Transverse colon (tissue), 4 donors: Measurements from ENCODE around the gene ADGRE1. TPM values are rescaled to one million over a fixed set of nuclear protein-coding genes. Genes with fewer than 3 reads are reported as not detected.

ENCODE experiments used
- DNase-seq: peaks from one replicate; pipeline ENCODE4 v3.0.0-alpha.2; 2019
- H3K27ac ChIP-seq, 4 donors: fragments of 200-600 bp; sonication (generic); 2 replicates each; pipeline ENCODE4 v1.5.1; 2016 to 2018; ENCODE audit warnings: inconsistent platforms in 4 of 4
- H3K27me3 ChIP-seq: fragments of 200-600 bp; sonication (generic); 2 replicates; pipeline ENCODE4 v1.5.1; 2017; ENCODE audit warnings: inconsistent platforms
- H3K36me3 ChIP-seq, 4 donors: fragments of 200-600 bp; sonication (generic); 2 replicates each; pipeline ENCODE4 v1.5.1; 2017 to 2019; ENCODE audit warnings: inconsistent platforms in 4 of 4
- H3K4me1 ChIP-seq, 4 donors: fragments of 200-600 bp; sonication (generic); 2 replicates each; pipeline ENCODE4 v1.5.1; 2017 to 2020; ENCODE audit warnings: inconsistent platforms in 4 of 4
- H3K4me3 ChIP-seq, 4 donors: fragments of 200-600 bp; sonication (generic); 1 replicate in 1 of 4; 2 replicates in 3 of 4; pipeline versions ENCODE4 v1.5.1 to v1.6.1; 2017 to 2019; ENCODE audit warnings: inconsistent platforms in 4 of 4
- H3K9me3 ChIP-seq, 2 donors: fragments of 200-600 bp; sonication (generic); 2 replicates each; pipeline ENCODE4 v1.5.1; 2017 to 2019; ENCODE audit warnings: inconsistent platforms in 2 of 2
- CTCF ChIP-seq, 5 experiments: fragments of 200-600 bp in 3 of 5; fragments of 450-650 bp in 2 of 5; sonication (generic) in 3 of 5; IDR thresholded peaks; 1 replicate in 2 of 5; 2 replicates in 3 of 5; pipeline ENCODE4 v1.5.1; 2016 to 2017; ENCODE audit warnings: antibody characterized with exemption in 5 of 5, inconsistent platforms in 3 of 5, mild to moderate bottlenecking in 2 of 5, moderate library complexity in 1 of 5
- EP300 ChIP-seq: sonication (generic); formaldehyde crosslinking; IDR thresholded peaks from one replicate; pipeline ENCODE4 v1.6.1; 2017; ENCODE audit warnings: antibody characterized with exemption, low read depth
- POLR2A ChIP-seq: fragments of 450-650 bp; IDR thresholded peaks from one replicate; pipeline ENCODE4 v1.6.1; 2016; ENCODE audit warnings: antibody characterized with exemption, mild to moderate bottlenecking, moderate library complexity
- POLR2AphosphoS5 ChIP-seq, 3 donors: sonication (generic); formaldehyde crosslinking; IDR thresholded peaks; one replicate each; pipeline ENCODE4 v1.6.1; 2016; ENCODE audit warnings: antibody characterized with exemption in 3 of 3
- WGBS, 2 donors: methylation state at CpG; one replicate each; pipeline ENCODE4 v1.1.5; 2018; ENCODE audit warnings: low coverage in 1 of 2; 5-methylcytosine and 5-hydroxymethylcytosine counted together
- in situ Hi-C, 4 donors: fragments of 200-750 bp; cut with MboI; loops; one replicate each; pipeline versions ENCODE4 v1.15.0 to v1.15.1; 2017; ENCODE audit warnings: low sequenced_read_pairs in 3 of 4, low pct_ligation_motif_present in 1 of 4, low pct_unique_long_range_greater_than_20kb in 1 of 4
- intact Hi-C: fragments of 100-400 bp; cut with DNase I; formaldehyde crosslinking; loops from one replicate; pipeline ENCODE4 v1.15.1; 2023; ENCODE audit warnings: low total_unique reads
- total RNA-seq, 4 donors: library from RNA; depleted of rRNA; stranded (reverse); fragments of >200 nt; gene quantifications; one replicate each; pipeline ENCODE4 v1.1.0, GENCODE V29; 2016

Gene ADGRE1
- total RNA-seq, result under 1 TPM in 2 of 4 donors, not detected in 2; 0.16 to 0.27 TPM

- Histone ChIP-seq H3K27me3 (no peaks in the 10 kb centered on the region), H3K27ac (no peak within 1 kb of the TSS), H3K4me1 (no peaks in the 10 kb centered on the region), H3K36me3 (no peaks in the 10 kb centered on the region), H3K9me3 (no peaks in the 10 kb centered on the region), H3K4me3 (no peak within 1 kb of the TSS)
- no peak for DNase-seq
- 52 to 72% methylated on average over 3 to 4 of the region's 4 CpGs for WGBS, 2 donors
- in situ Hi-C loops, result no loop called here
- no peak for TF ChIP-seq POLR2A
- no peak for TF ChIP-seq CTCF (IDR thresholded peaks at IDR 0.05)
- TF ChIP-seq EP300, result no peak
- no peak for TF ChIP-seq POLR2AphosphoS5 (IDR thresholded peaks at IDR 0.05)
- intact Hi-C loops, result no loop called here
Observed at GRCh38 chr19:6887316-6887715, at the start of gene ADGRE1. Gene ADGRE1 (plus strand): TSS chr19:6887579. CDS start chr19:6887609, 30 bp downstream.

- Histone ChIP-seq H3K27me3 (no peaks in the 10 kb centered on the region), H3K4me3 (no peak overlapping the region), H3K36me3 (no peaks in the 10 kb centered on the region), H3K27ac (no peak overlapping the region), H3K9me3 (no peaks in the 10 kb centered on the region), H3K4me1 (no peaks in the 10 kb centered on the region)
- no peak for DNase-seq
- no peak for TF ChIP-seq POLR2A
- no peak for TF ChIP-seq EP300
- no peak for TF ChIP-seq CTCF (IDR thresholded peaks at IDR 0.05)
- no peak for TF ChIP-seq POLR2AphosphoS5 (IDR thresholded peaks at IDR 0.05)
- in situ Hi-C loops, result no loop called here
- intact Hi-C loops, result no loop called here
- WGBS, 2 donors, result 90% methylated on average over 3 of the region's 3 CpGs
Observed at GRCh38 chr19:6838062-6838655, 49.2 kb upstream of the ADGRE1 start.

- H3K36me3 ChIP-seq, result no peaks in the 10 kb centered on the region
- H3K4me1 ChIP-seq, result no peaks in the 10 kb centered on the region
- no peak for DNase-seq
- in situ Hi-C loops, result no loop called here
- no peak overlapping the region for H3K4me3 ChIP-seq
- WGBS, 2 donors, result 76 to 78% methylated on average over 5 of the region's 5 CpGs
- no peak overlapping the region for H3K27ac ChIP-seq
- no peak for TF ChIP-seq CTCF (IDR thresholded peaks at IDR 0.05)
- no peak for TF ChIP-seq EP300
- TF ChIP-seq POLR2AphosphoS5 (IDR thresholded peaks at IDR 0.05), result no peak
- TF ChIP-seq POLR2A, result no peak
- no peaks in the 10 kb centered on the region for H3K9me3 ChIP-seq
- intact Hi-C loops, result no loop called here
- no peaks in the 10 kb centered on the region for H3K27me3 ChIP-seq
Observed at GRCh38 chr19:6842871-6843607, 44.3 kb upstream of the ADGRE1 start.

- H3K36me3 ChIP-seq, result no peaks in the 10 kb centered on the region
- DNase-seq, result no peak
- TF ChIP-seq POLR2AphosphoS5 (IDR thresholded peaks at IDR 0.05) (no peak), EP300 (no peak), POLR2A (no peak), CTCF (IDR thresholded peaks at IDR 0.05) (no peak)
- no peaks in the 10 kb centered on the region for H3K27me3 ChIP-seq
- no peak overlapping the region for H3K27ac ChIP-seq
- intact Hi-C loops, result no loop called here
- H3K9me3 ChIP-seq, result no peaks in the 10 kb centered on the region
- WGBS, 2 donors, result 96 to 100% methylated on average over 3 to 11 of the region's 11 CpGs
- no peak overlapping the region for H3K4me3 ChIP-seq
- no peaks in the 10 kb centered on the region for H3K4me1 ChIP-seq
- in situ Hi-C loops, result no loop called here
Observed at GRCh38 chr19:6847828-6848200, 39.6 kb upstream of the ADGRE1 start.
